Activated naive CD4-positive, alpha-beta T cell (primary cell): ENCODE data around the gene RIMS1.

ENCODE experiments used
- DNase-seq, 4 experiments: peaks; one replicate each; lab custom pipeline; 2025; lab: John Stamatoyannopoulos, UW

RIMS1 gene, protein sequence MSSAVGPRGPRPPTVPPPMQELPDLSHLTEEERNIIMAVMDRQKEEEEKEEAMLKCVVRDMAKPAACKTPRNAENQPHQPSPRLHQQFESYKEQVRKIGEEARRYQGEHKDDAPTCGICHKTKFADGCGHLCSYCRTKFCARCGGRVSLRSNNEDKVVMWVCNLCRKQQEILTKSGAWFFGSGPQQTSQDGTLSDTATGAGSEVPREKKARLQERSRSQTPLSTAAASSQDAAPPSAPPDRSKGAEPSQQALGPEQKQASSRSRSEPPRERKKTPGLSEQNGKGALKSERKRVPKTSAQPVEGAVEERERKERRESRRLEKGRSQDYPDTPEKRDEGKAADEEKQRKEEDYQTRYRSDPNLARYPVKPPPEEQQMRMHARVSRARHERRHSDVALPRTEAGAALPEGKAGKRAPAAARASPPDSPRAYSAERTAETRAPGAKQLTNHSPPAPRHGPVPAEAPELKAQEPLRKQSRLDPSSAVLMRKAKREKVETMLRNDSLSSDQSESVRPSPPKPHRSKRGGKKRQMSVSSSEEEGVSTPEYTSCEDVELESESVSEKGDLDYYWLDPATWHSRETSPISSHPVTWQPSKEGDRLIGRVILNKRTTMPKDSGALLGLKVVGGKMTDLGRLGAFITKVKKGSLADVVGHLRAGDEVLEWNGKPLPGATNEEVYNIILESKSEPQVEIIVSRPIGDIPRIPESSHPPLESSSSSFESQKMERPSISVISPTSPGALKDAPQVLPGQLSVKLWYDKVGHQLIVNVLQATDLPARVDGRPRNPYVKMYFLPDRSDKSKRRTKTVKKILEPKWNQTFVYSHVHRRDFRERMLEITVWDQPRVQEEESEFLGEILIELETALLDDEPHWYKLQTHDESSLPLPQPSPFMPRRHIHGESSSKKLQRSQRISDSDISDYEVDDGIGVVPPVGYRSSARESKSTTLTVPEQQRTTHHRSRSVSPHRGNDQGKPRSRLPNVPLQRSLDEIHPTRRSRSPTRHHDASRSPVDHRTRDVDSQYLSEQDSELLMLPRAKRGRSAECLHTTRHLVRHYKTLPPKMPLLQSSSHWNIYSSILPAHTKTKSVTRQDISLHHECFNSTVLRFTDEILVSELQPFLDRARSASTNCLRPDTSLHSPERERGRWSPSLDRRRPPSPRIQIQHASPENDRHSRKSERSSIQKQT (N-terminal part only)

DNA sequence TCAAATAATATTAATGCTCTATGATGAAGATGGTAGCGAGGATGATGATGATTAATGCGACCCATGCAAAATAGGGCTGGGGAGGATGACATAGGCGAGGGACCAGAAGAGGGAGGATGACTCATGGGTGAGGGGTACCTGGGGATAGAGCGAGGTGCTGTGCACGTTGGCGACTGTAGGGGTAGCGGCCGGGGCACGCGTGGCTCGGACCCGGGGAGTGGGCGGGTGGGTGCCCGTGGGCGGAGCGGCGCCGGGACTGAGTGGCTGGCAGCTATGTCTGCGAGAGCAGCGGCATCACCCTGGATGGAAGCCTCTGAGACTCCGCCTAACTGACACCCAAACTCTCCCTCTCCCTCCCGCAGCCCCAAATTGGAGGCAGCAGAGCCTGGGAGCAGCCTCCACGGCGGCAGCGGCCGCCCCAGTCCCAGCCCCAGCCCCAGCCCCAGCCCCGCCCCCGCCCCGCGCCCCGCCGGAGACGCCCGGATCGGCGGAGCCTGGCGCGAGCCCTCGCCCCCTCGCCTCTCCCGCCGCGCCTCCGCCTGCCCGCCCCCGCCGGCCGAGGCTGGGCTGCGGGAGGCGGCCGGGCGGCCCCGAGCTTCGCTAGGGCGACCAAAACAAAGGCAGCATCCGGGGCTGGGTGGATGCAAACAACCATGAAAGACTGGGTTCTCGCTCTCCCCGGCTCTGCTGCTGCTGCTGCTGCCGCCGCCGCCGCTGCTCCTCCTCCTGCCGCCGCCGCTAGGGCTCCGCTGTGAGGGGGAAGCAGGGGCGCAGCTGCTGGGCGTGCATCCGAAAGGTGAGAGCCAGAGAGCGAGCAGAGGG lies at the start of gene RIMS1:
RIMS1 (plus strand) TSS at position 367 of the 822 bp plus-strand sequence. CDS start 474 bp downstream, outside the sequence.
- no peak for DNase-seq

- DNase-seq: no peak
Measured at GRCh38 chr6:71851214-71851613, 35.1 kb upstream of the RIMS1 start.

- DNase-seq: no peak
Measured at GRCh38 chr6:71852948-71853347, 33.4 kb upstream of the RIMS1 start.

DNA sequence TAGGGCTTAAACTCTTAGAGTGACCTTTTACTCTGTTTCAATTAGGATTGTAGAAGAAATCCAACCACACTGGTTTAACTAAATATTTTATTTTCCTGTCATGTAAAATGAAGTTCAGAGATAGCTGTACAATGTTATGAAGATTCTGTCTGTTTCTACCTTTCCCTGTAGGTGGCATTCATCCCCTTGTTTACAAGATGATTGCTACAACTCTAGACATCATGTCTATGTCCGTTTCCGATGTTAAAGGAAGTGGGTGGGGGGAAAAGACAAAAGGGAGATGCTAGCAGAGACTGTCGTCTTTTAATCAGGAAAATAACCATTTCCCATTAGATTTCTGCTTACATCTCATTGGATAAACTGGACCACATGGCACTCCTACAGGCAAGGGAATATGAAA lies 30.9 kb upstream of the RIMS1 start:
- DNase-seq: no peak

DNA sequence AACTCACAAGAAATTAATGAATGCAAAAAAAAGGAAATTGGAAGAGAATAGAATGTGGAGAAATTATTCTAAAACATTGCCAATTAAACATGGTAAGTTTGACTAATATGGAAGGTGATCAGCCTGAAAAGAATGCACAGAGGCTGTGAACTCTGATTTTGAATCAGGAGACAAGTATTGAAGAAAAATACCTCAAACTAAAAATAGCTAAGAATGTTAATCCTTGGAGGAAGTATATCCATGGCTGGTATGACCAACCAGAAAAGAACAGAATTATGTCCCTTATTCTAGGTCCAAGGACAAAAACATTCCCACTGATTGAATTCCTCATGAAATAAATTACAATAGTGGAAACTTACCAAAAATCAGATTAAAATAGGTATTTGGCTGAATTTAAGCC lies 7.3 kb upstream of the RIMS1 start:
- no peak for DNase-seq

- DNase-seq: no peak
Measured at GRCh38 chr6:71887006-71887743, 825 bp downstream of the RIMS1 start.

DNA sequence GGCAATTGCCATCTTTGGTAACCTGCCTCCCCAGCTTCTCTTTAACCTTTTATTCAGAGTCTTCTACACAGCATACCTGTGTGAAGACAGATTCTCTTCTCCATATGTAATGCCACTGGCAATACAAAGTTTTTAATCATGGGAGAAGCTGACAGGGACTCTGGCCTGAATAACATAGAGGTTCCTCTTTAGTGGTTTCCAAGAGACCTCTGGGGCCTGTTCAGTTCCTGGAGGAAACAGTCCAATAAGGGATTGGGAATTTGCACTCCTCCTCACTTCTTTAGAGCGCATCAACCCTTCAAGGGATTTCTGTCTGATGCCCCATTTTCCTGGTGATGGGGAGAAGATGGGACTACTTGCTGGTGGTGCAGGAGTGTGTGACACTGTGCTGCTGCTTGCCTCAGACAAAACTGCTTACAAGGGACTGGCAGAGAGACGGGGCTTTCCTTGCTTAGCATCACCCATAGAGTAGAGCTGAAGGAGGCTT lies 1.4 kb downstream of the RIMS1 start:
- DNase-seq: no peak

GRCh38 chr6:71888756-71889340 lies 2.5 kb downstream of the RIMS1 start:
- DNase-seq: no peak

- no peak for DNase-seq
Measured at GRCh38 chr6:71889366-71889765, 3.0 kb downstream of the RIMS1 start.

- DNase-seq: no peak
Measured at GRCh38 chr6:71892641-71893040, 6.3 kb downstream of the RIMS1 start.

- no peak for DNase-seq
Measured at GRCh38 chr6:71900642-71901041, 14.3 kb downstream of the RIMS1 start.

- no peak for DNase-seq
Measured at GRCh38 chr6:71902261-71902660, 15.9 kb downstream of the RIMS1 start.

DNA sequence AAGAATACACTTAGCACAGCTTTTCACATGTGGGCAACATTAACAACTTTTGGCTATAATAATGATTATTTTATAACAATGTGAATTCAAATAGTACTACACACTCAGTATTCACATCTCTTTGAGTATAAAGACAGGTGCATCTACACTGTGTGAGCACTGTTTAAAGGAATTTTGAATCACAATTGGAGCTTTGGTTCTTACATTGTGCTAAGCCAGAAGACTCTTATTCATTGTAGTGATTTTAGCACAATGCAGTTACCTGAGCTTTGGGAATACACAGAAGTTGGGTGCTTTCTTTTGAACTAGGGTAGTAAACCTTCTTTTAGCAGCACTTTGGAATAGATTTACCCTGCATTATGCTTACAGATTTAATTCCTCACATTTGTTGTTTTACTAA lies 20.5 kb downstream of the RIMS1 start:
- DNase-seq: no peak

DNA sequence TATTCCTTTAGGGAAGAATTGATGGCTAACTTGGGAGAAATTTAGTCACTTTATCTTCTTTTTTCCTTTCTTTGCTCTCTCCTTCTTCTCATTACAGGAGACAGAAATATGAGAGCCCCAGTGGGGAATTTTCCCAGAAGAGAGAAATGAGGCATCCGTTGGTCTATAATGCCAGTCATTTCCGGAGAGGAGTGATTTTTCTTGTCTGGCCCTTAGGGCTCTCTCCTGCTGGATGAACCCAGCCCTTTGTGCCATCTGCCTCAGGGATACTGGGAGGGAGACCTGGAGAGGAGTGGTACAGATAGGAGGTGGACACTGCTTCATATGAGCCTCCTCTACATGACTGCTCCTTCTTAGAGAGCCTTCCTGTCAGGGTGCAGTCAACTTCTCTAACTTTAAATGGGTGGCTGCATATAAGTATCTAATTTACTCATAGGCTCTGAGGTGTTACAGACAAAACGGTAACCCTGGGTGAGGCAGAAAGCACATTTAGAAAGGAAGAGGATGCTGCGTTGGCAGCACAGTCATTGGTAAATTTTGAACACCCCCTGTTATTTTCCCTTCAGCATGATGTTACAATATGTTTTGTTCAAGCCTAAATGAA lies 21.9 kb downstream of the RIMS1 start:
- DNase-seq: no peak

DNA sequence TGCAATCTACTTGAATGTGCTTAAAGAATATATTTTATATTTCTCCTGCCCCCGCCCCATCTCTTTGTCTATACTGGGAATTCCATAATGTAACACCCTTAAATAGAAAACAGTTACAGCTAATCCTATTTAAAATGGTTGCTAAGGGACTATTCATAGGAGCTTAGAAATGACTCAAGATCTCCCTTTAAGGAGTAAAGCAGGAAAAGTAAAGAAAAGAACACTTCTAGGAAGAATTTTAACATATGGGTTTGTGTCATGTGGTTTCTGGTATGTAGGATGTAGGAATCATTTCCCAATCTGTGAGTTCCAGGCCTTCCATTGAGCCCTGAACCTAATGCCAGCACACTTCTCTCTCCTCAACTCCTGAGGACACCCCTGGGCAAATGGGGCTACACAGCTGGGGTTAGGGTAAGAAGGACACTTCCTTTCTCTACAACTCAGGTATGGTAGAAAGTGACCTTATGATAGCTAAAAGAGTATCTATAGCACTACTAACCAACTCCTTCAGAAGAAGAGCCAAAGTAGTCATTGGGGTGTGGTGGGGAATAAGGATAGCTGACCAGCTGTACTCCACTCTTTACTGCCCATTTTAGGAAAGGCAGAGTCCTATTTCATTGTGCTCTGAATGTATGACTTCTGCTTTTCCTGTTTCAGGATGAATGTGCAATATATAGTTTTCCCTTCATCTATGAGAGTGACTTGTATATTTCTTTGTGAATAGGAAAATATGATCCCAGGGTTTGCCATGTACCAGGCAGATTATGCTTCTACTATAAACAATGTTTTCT lies 27.3 kb downstream of the RIMS1 start:
- DNase-seq: no peak

DNA sequence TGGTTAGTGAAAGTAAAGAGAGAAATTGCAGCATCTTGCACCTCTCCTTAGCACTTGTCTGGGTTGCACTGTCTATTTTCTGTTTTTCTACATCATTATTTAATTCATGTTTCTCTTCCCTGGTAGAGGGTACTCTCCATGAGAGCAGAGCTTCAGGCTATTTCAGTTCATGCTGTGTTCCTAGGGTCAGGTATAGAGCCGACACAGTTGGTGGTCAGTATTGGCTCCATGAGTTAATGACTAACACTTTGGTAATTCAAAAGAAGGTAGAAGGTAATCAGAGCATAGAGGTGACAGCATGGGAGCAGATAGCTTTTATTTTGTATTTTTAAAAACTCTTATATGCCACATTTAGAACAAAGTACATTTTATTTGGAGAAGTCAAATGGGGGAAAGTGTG lies 42.7 kb downstream of the RIMS1 start:
- DNase-seq: no peak

- DNase-seq: no peak
Measured at GRCh38 chr6:71933881-71934280, 47.5 kb downstream of the RIMS1 start.

DNA sequence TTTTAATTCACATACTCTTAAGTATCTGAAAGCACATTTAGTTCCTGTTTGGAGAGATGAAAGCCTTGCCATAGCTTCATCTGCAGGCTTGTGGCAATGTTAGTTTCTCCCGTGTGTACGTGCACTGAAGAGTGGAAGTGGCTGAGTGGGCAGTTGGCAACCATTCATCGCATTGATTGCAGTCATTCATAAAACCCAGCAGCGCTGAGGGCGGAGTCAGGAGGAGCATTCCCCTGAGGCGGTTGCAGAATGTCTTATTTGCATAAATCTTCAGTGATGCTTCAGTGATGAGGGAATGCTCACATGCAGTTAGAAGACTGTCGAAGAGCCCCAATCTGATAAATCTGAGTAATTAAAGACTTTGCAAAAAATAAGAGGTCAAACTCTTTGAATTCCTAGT lies 79.1 kb downstream of the RIMS1 start:
- DNase-seq: no peak

DNA sequence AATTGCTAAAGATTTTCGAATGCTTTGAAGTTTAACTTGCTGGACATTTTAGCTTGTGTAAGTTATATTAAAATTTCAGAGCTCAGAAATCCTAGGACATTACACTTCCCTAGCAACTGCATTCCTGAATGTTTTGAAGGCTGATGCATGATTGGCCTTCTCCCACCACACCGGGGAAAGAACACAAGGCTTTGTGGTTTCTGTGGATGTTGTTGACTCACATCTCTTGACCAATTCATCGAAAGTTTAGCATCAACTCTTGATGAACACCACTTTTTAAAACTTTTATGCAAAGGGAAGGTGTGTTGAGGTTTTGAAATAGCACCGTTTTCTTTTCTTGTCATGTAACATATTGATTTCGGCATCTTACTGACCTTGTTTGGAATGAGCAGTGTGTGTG lies 81.1 kb downstream of the RIMS1 start:
- no peak for DNase-seq
